Endothelial cell of umbilical vein (primary cell): ENCODE results near the gene GREB1. TPM values are rescaled to one million over a fixed set of nuclear protein-coding genes. Genes with fewer than 3 reads are reported as not detected.

Source experiments
- BruUV-seq: library from RNA; stranded (reverse); fragments of 400-500 nt; replicated peaks from 2 replicates; lab custom pipeline; 2021; lab: Mats Ljungman, UMichigan
- CTCF ChIA-PET: fragments of 300-600, 350-600 bp; sonication (Branson Sonifier 250); formaldehyde crosslinking; loops from one replicate; lab custom pipeline; 2021; ENCODE audit warnings: antibody characterized with exemption, inconsistent platforms; lab: Charles Lee
- POLR2A ChIA-PET: fragments of 300-600, 350-600 bp; sonication (Branson Sonifier 250); formaldehyde crosslinking; loops from one replicate; lab custom pipeline; 2021; ENCODE audit warnings: antibody characterized with exemption, inconsistent platforms; lab: Charles Lee
- DNase-seq: peaks from one replicate; pipeline ENCODE4 v3.0.0-alpha.2; 2011; ENCODE audit warnings: low read depth, low spot score
- FAIRE-seq: peaks from 2 replicates; lab custom pipeline; 2011; peaks lifted over from hg19 to GRCh38; lab: Jason Lieb, UNC
- H2AFZ ChIP-seq: 2 replicates; pipeline ENCODE4 v1.6.0; 2012; ENCODE audit warnings: low read depth, low read length, control low read depth, inconsistent platforms
- H3K27ac ChIP-seq: 2 replicates; pipeline ENCODE4 v1.5.1; 2011; ENCODE audit warnings: low read depth, mild to moderate bottlenecking, control low read depth, low read length, moderate library complexity; ENCODE audit not compliant: insufficient read depth
- H3K27me3 ChIP-seq, 2 experiments: 2 replicates each; pipeline versions ENCODE4 v1.6.0 to v1.6.1; 2011; ENCODE audit warnings: low read length in 2 of 2, mixed read lengths in 1 of 2; ENCODE audit not compliant: control insufficient read depth in 2 of 2, insufficient read depth in 2 of 2
- H3K36me3 ChIP-seq, 2 experiments: 2 replicates in 1 of 2; 3 replicates in 1 of 2; pipeline ENCODE4 v1.5.1; 2011; ENCODE audit warnings: low read length in 2 of 2, mild to moderate bottlenecking in 1 of 2, moderate library complexity in 1 of 2; ENCODE audit not compliant: control insufficient read depth in 2 of 2, insufficient read depth in 2 of 2; ENCODE audit errors: extremely low read depth in 1 of 2
- H3K4me1 ChIP-seq: 3 replicates; pipeline ENCODE4 v1.5.1; 2011; ENCODE audit warnings: mild to moderate bottlenecking, low read length; ENCODE audit not compliant: control insufficient read depth, insufficient read depth; ENCODE audit errors: extremely low read depth
- H3K4me2 ChIP-seq: 2 replicates; pipeline ENCODE4 v1.6.1; 2011; ENCODE audit warnings: low read length, control low read depth, mixed read lengths; ENCODE audit not compliant: insufficient read depth
- H3K4me3 ChIP-seq, 3 experiments: fragments of 200-600 bp in 1 of 3; sonication (generic), shearing (Covaris generic) in 1 of 3; replicated peaks in 1 of 3; 2 replicates each; pipeline ENCODE4 v1.5.1; 2011 to 2016; ENCODE audit warnings: control low read depth in 3 of 3, low read length in 3 of 3, mild to moderate bottlenecking in 2 of 3, inconsistent platforms in 1 of 3, low read depth in 1 of 3, moderate library complexity in 1 of 3; ENCODE audit not compliant: insufficient read depth in 1 of 3
- H3K79me2 ChIP-seq: 2 replicates; pipeline ENCODE4 v1.6.0; 2012; ENCODE audit warnings: low read length, inconsistent platforms; ENCODE audit not compliant: control insufficient read depth, insufficient read depth
- H3K9ac ChIP-seq: replicated peaks from 2 replicates; pipeline ENCODE3; 2011; ENCODE audit warnings: low read length, control low read depth; ENCODE audit not compliant: insufficient read depth; ENCODE audit errors: extremely low read depth
- H3K9me1 ChIP-seq: replicated peaks from 3 replicates; pipeline ENCODE4 v1.6.0; 2011; ENCODE audit warnings: mild to moderate bottlenecking, low read length; ENCODE audit not compliant: control insufficient read depth, insufficient read depth; ENCODE audit errors: extremely low read depth
- H3K9me3 ChIP-seq: replicated peaks from 2 replicates; pipeline ENCODE4 v1.5.1; 2012; ENCODE audit warnings: low read length, inconsistent platforms; ENCODE audit not compliant: control insufficient read depth, insufficient read depth
- H4K20me1 ChIP-seq: replicated peaks from 2 replicates; pipeline ENCODE3; 2011; ENCODE audit warnings: mild to moderate bottlenecking, low read length; ENCODE audit not compliant: control insufficient read depth, insufficient read depth; ENCODE audit errors: extremely low read depth
- CTCF ChIP-seq, 2 donors: IDR thresholded peaks; 1 replicate in 1 of 2; 2 replicates in 1 of 2; pipeline ENCODE4 v1.5.1; 2011; ENCODE audit warnings: low read length in 2 of 2, mild to moderate bottlenecking in 2 of 2, moderate library complexity in 2 of 2, control low read depth in 1 of 2, inconsistent platforms in 1 of 2, low read depth in 1 of 2; ENCODE audit not compliant: insufficient read depth in 1 of 2; ENCODE audit errors: extremely low read depth in 1 of 2
- EZH2 ChIP-seq: IDR thresholded peaks from 2 replicates; pipeline ENCODE4 v1.6.1; 2012; ENCODE audit warnings: borderline replicate concordance, low read depth, mild to moderate bottlenecking, moderate library complexity, low read length, inconsistent platforms; ENCODE audit not compliant: severe bottlenecking
- FOS ChIP-seq: IDR thresholded peaks from 2 replicates; pipeline ENCODE4 v1.6.1; 2011; ENCODE audit warnings: mild to moderate bottlenecking, low read length, moderate library complexity, borderline replicate concordance; ENCODE audit not compliant: insufficient read depth
- GATA2 ChIP-seq: IDR thresholded peaks from 2 replicates; pipeline ENCODE4 v1.7.0; 2011; ENCODE audit warnings: low read depth, mild to moderate bottlenecking, moderate library complexity, mixed read lengths, low read length; ENCODE audit not compliant: insufficient read length, insufficient read depth
- JUN ChIP-seq: IDR thresholded peaks from 2 replicates; pipeline ENCODE4 v1.6.1; 2011; ENCODE audit warnings: borderline replicate concordance, low read depth; ENCODE audit not compliant: insufficient read length, insufficient read depth
- MAX ChIP-seq: IDR thresholded peaks from 2 replicates; pipeline ENCODE4 v1.6.1; 2011; ENCODE audit not compliant: insufficient read depth, insufficient read length
- MYC ChIP-seq: IDR thresholded peaks from one replicate; pipeline ENCODE4 v1.6.1; 2011; ENCODE audit warnings: mild to moderate bottlenecking, low read depth, low read length
- POLR2A ChIP-seq: IDR thresholded peaks from 2 replicates; pipeline ENCODE4 v1.6.1; 2012; ENCODE audit warnings: low read depth, mild to moderate bottlenecking, control low read depth, low read length
- POLR2AphosphoS5 ChIP-seq: IDR thresholded peaks from 2 replicates; pipeline ENCODE4 v1.6.1; 2012; ENCODE audit warnings: low read depth, mild to moderate bottlenecking, control low read depth, low read length, moderate library complexity; ENCODE audit not compliant: insufficient read depth
- dilution Hi-C: fragments of 300-500 bp; cut with MboI; formaldehyde crosslinking; loops from one replicate; pipeline ENCODE4 v1.15.0; 2019; ENCODE audit warnings: low sequenced_read_pairs; ENCODE audit not compliant: extremely low pct_ligation_motif_present
- intact Hi-C: fragments of 100-400 bp; cut with micrococcal nuclease; formaldehyde crosslinking; loops from one replicate; pipeline ENCODE4 v1.10.0; 2022
- polyA plus RNA-seq, 4 experiments: library from polyadenylated mRNA; depleted of rRNA in 3 of 4; stranded (reverse) in 3 of 4; unstranded in 1 of 4; fragments of >200 nt; gene quantifications; 2 replicates each; pipeline versions ENCODE4 v1.2.1 to v1.2.3, GENCODE V29; 2011 to 2012; ENCODE audit warnings: missing spikeins in 1 of 4
- total RNA-seq: library from RNA; stranded (reverse); gene quantifications from 2 replicates; pipeline ENCODE4 v1.2.3, GENCODE V29; 2021

Gene GREB1
- total and polyA plus RNA-seq, 2 donors (not counting 3 experiments of a cell fraction or from before 2014, with no cell fraction given): 0.17 to 0.58 TPM

GRCh38 chr2:11540996-11541692, 7.3 kb downstream of the GREB1 start:
- Histone ChIP-seq H3K9me3 (no peaks in the 10 kb centered on the region), H3K4me3 (no peak overlapping the region), H3K79me2 (no peaks in the 10 kb centered on the region), H4K20me1 (no peaks in the 10 kb centered on the region), H2AFZ (no peak overlapping the region), H3K27ac (no peak overlapping the region), H3K36me3 (no peaks in the 10 kb centered on the region), H3K4me1 (no peaks in the 10 kb centered on the region), H3K9ac (no peak overlapping the region), H3K9me1 (no peaks in the 10 kb centered on the region), H3K27me3 (no peaks in the 10 kb centered on the region), H3K4me2 (no peak overlapping the region)
- dilution Hi-C loops (no loop called here), intact Hi-C loops (no loop called here)
- FAIRE-seq (no peak), DNase-seq (no peak)
- TF ChIP-seq POLR2A (no peak), GATA2 (no peak), MAX (no peak), FOS (no peak), MYC (no peak), POLR2AphosphoS5 (no peak), CTCF (IDR thresholded peaks at IDR 0.05; ENCODE audit: extremely low read depth in 1 of 2, insufficient read depth in 1 of 2, low read depth in 1 of 2, low read length in 2 of 2) (no peak), JUN (no peak), EZH2 (no peak)
- POLR2A ChIA-PET: no interaction called here
- CTCF ChIA-PET: no interaction called here
- BruUV-seq: no TSS peak
